NCI-H1092 (cell line): ENCODE results near the gene SEZ6L.

Experiments
- DNase-seq: peaks from one replicate; lab custom pipeline; 2025; lab: John Stamatoyannopoulos, UW

The SEZ6L gene

DNA sequence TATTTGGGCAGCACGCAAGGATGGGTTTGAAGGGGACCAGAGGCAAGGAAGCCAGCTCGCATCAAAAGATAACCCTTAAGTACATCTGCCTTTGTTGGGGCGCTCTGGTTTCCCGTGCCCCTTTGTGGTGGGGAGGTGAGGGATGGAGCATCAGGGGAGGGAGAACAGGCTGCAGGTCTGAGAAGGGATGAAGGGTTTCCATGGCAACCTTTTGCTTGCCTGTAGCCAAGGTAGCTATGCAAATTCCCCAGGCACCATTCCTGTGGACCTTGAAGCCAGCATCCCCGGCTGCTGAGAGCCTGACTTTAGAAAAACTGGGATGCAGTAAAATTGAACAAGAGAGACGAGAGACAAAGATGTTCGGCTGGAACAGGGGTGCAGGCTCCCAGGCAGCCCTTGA is 75.7 kb downstream of the SEZ6L start:
- no peak for DNase-seq

DNA sequence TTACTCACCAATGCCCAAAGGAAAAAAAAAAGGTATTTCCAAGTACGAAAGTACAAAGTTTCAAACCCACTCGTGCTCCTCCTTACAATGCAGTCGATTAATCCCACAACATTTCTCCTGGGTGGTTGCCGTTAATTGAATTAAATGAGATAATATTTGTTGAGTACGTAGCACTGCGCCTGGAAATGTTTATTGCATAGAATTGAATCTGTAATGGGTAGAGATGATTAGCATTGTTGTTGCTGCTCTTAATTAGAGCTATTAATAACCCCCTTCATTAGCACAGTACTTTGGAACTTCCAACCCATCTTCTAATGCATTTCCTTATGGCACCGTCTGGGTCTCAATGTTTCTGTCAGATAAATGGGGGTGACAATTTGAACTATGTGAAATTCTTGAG is 77.3 kb downstream of the SEZ6L start:
- DNase-seq, result no peak

DNA sequence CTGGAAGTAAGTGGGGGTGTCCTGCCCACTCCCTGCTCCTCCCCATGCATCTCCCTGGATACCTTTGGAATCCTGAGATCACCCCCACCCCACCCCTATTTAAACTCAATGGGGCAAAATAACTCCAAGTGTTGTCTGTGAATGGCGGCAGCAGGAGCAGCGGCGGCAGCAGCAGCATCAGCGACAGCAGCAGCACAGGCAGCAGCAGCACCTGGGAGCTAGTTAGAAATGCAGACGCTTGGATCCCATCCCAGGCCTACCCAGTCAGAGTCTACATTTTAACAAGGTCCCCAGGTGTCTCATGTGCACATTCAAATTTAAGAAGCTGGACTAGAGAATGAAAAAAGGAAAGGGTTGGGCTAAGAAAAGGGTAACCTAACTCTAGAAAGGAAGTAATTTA is 82.6 kb downstream of the SEZ6L start:
- DNase-seq, result no peak

DNA sequence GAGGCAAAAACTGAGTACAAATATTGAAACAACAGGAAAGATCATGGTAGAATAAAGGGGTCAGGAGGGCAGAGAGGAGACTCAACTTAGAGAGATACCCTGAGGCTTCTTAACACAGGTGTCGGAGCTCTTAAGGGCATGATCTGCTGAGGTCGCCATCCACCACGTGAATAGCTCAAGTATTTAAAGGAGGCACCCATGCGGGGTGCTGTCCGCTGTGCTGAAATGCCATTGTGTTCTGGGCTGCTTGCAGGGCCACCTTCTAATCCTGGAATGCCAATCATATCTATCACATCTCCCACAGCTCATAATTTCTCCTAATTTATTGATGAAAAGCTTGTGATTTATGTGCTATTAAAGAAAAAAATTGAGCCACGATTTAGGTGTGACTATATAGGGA is 90.2 kb downstream of the SEZ6L start:
- DNase-seq, result no peak

DNA sequence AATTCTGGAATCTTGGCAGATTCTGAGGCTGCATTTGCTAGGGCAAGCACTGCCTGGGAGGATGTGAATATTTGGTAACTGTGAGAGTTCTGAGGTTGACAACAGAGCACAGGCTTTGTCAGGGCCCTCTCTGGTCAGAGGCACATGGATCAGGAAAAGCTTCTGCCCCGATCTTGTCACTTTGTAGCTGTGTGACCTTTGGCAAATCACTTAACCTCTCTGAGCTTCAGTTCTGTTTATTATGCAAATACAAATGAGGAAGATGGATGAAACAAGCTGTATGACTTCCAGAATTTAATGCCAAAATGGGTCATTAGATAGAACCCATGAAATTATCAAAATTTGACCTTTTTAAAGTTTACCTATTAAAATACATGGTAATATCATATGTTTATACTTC is 94.9 kb downstream of the SEZ6L start:
- no peak for DNase-seq

DNA sequence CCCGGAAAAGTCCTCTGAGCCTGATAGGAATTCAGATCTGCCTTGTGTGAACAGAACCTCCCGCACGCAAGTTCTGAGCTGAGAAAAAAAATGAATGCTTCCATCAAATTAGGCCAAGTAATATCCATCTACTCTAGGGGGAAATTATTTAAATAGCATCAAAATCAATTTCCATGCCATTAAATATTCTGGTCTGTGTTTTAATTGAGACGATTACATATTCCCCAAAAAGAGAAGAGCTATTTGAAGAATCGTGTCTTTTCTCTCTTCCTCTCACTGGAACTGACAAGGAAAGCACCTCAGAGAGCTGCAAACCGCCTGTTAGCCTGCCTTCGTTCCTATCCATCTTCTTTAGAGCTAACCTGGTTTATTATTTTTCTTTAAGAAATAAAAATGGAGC is 96.0 kb downstream of the SEZ6L start:
- DNase-seq, result no peak

DNA sequence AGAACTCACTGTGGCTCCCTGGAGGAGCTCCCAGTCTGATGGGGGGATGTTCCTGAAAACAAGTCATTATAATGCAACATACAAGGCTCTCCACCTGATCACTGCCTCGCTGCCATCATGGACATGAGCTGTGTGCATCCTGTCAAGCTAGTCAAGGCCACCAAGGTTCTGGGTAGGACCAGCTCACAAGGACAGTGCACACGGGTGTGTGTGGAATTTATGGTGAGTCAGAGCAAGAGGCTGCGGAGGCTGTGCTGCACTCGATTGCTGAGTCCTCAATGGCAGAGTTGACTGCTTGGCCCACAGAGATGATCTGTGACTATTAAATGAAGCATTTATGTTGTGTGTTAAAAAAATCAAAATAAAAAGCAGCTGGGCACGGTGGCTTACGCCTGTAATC is 96.6 kb downstream of the SEZ6L start:
- no peak for DNase-seq

DNA sequence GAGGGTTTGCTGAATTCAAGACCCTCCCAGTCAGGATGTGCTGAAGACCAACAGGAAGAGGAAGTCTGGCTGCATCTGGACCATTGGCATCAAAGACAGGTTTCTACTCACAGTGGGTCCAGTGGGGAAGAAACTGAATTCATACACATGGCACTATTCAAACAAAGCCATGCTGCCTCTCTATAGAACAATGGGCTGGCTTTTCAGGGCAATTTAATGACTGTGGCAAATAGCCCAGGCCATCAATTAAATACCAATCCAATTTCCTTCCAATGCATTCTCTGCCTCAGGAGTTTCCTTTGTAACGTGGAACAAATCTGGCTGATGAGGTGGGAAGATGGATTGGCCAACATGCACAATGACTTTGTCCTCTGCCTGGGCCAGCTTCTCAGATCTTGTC is 98.6 kb downstream of the SEZ6L start:
- peak; percentile 79 for DNase-seq

DNA sequence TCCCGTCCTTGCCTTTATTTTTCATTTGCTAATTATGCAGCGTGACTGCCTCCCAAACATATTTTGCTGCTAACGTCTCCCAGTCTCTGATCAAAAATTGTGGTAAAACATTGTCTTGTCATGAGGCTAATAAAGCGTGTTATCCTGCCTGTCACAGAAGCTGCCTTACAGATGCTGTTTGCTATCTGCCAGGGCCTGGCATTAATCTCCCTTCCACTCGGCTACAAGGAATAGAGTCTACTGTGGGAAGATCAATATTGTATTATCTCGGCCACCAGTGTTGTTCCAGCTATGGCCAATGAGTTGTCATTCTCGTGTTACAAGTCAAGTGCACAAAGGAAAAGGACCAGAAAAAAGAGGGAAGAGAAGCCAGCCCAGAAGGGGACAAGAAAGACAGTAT is 100.3 kb downstream of the SEZ6L start:
- peak; percentile 17 for DNase-seq

DNA sequence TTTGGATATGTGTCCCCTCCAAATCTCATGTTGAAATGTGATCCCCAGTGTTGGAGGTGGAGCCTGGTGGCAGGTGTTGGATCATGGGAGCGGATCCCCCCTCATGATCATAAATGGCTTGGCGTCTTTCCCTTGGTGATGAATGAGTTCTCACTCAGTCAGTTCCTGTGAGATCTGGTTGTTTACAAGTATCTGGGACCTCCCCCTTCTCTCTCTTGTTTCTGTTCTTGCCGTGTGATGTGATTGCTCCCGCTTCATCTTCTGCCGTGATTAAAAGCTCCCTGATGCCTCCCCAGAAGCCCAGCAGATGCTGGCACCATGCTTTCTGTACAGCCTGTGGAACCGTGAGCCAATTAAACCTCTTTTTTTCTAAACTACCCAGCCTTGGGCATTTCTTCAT is 102.2 kb downstream of the SEZ6L start:
- peak; percentile 63 for DNase-seq

DNA sequence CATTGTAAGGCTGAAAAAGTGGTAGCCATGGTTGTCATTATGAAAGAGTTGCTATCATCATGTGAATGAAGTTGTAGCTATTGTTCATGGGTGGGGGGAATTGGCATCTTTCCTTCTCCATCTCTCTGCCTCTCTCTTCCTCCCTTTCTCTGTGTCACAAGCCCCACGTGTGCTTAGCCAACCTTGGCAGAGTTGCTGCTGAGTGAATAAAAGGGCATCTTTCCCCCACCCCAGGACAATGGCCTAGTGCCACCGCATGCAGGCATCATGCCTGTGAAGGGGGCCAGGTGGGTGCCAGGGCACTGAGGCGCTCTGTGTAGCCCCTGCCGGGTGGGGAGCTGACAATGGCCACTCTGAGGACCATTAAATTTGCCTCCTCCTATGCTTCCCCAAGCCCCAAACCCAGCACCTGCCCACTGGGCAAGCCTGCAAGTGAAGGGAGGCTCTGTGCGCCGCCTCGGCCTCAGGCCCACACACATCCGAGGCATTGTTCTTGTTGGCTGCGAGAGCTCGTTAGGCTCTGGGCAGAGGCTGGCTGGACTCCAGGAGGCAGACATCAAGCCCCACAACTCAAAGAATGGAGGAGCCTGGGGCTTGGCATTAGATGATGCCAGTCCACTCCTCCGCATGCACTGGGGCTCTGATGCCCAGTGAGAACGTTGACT is 103.9 kb downstream of the SEZ6L start:
- peak; percentile 94 for DNase-seq

DNA sequence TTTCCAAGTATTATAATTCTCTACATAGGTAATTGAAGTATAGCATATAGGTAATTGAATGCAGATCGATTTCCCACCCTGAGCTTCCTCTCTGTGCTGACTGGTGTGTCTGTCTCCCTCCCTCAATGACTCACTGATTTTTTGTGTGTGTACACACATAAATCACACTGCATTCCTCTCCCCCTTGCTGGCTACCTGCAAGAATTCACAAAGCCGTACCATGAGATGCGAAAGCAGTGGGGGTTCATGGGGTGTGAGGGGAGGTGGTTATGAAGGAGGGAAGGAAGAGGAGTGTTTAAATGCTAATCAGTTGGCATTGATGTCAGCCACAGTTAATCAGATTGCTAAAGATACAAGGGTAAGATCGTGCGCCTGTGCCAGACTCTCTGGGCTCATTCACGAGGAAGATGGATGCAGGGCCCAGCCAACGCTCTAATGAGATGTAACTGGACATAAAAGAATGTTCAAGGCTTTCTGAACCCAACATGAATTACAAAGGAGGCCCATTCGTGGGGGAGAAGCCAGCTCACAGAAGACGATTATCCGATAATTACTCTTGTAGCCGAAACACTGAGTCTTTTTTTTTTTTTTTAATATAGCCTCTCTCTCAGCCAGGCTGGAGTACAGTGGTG is 107.4 kb downstream of the SEZ6L start:
- DNase-seq, result no peak

DNA sequence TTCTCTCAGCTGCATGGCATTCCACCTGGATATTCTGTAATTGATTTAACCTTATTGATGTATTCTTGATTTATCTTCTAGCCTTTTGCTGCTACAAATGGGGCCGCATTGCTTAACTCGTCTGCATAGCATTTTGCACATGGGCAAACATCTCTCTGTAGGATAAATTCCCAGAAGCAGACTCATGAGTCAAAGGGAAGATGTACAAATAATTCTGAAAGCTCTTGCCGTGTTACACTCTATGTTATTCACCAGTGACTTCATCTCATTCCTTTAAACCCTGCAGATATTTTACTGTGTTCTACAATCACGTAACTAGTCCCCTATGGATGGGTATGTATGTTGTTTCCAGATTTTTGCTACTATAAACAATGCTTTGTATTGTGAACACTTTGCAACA is 112.7 kb downstream of the SEZ6L start:
- DNase-seq, result no peak

DNA sequence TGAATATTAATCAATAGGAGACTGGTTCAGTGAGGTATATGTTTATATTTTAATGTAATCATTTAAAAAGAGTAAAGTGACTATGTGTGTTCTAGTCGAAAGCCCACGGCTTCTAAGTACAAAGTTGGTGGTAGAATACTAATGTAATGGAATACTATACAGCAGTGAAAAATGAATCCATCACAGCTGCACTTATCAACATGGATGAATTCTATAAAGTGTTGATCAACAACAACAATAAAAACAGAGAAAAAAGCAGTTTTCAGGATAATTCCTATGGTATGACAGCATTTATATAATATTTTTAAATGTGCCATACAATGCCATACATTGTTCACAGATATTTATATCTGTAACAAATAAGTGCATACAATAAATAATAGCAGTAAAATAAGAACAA is 114.1 kb downstream of the SEZ6L start:
- DNase-seq, result no peak

DNA sequence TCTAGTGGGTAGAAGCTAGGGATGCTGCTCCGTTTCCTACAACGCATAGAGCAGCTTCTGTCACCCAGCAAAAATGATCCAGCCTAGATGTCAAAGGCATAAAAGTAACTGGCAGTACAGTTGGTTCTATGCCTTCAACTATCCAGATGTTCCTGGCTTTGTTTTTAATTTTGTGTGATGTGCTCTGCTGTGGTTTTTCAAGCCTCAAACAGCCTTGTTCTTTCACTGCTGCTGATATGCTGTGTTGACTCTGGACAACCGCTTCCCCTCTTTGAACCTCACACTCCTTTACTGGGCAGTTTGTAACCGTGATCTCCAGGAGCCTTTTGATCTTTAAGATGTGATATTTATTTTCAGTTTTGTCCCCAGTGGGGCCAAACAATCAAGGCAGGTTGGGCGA is 116.4 kb downstream of the SEZ6L start:
- no peak for DNase-seq

DNA sequence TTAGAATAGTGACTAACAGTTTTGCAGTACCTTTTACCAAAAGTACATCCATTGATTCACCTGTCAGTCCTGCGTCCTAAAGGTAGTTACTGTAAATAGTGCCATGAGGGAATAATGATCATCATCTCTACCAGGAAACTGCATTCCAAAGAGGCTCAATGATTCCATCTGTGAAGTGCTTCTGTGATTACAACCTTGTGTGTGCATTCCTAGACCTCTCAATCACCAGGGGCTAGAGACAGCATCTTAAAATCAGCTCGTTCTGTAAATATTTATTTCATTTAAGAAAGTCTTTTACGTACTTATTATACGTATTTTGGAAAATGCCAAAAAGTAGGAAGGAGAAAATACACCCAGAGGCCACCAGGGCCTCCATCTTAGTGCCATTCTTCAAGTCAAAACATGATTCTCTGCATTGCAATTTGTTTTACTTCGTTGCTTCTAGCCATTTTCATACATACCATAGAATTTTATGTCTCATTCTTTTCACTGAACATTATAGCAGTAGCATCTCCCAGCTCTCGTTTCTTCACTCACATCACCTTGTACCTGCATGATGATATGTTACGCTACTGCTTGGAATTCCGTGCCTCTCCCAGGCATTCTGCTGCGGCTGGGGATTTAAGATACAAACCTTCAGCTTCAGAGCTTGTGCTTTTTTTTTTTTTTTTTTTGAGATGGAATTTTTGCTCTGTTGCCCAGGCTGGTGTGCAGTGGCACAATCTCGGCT is 117.0 kb downstream of the SEZ6L start:
- no peak for DNase-seq

DNA sequence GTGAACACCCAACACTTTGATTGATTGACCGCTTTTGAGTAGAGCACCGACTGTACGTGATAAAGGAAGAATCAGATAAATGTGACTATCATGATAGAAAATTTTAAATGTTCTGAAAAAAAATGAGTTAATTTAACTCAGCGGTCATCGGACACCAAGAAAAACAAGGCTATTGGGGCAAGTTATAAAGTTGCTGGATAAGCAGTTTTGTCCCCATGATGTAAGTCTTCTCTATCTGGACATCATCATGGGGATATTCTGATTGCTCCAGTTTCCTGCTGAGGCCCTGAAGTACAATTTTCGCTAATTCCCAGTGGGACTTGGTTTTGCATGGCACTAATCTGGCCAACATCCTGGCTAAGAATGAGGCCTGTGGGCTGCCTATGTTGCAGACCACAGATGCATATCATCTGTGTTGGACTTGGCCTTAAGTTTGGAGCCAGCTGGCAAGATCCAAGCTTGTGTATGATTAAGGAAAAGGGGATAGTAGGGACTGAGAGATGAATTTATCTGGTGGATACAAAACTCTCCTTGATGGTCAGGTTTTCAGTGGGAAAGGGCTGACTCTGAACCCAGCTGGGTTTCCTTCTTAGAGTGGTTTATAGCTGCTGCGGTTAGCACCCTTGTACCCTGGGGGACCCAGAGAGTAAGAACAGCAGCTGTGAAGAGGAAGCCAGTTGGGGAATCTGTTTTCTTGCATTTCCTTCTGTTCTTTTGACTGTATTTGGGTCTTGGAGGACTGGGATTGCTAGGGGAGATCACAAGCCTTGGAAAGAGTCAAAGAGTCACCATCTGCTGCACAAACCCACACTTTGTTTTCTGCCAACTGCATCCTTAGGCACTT is 118.3 kb downstream of the SEZ6L start:
- no peak for DNase-seq

DNA sequence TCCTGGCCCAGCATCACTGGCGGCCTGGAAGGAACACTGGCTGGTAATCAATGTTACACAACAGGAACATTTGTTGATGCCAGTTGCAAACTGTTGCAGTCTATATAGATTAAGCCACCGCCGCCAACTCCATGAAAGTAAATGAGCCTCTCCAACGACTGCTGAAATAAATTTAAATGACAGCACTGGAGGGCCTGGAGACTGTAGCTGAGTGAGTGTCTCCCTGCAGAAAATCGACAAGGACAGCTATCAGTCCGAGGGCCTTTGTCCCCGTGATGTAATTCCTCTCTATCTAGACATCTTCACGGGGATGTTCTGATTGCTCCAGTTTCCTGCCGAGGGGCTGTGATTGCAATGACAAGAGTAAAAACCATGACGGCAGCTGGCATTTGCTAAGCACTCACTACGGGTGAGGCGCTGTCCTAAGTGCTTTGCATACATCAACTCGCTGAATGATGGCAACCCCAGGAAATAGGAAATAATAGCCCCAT is 120.4 kb downstream of the SEZ6L start:
- DNase-seq, result no peak

DNA sequence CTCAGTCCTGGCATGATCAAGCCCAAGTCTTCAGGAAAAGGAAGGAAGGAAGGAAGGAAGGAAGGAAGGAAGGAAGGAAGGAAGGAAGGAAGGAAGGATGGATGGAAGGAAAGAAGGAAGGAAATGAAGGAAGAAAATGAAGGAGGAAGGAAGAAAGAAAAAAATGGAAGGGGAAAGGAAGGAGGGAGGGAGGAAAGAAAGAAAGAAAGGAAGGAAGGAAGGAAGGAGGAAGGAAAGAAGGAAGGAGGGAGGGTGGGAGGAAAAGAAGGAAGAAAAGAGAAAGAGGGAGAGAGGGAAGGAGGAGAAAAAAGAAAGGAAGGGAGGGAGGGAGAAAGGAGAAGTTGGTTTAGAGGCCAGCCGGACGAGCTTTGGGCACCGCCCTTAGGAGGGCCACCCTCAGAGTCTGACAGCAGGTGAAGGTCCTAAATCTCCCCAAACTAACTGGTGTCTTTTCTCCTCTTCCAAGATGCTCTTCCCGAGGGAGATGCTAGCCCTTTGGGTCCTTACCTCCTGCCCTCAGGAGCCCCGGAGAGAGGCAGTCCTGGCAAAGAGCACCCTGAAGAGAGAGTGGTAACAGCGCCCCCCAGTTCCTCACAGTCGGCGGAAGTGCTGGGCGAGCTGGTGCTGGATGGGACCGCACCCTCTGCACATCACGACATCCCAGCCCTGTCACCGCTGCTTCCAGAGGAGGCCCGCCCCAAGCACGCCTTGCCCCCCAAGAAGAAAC is 122.8 kb downstream of the SEZ6L start:
- DNase-seq, result no peak

DNA sequence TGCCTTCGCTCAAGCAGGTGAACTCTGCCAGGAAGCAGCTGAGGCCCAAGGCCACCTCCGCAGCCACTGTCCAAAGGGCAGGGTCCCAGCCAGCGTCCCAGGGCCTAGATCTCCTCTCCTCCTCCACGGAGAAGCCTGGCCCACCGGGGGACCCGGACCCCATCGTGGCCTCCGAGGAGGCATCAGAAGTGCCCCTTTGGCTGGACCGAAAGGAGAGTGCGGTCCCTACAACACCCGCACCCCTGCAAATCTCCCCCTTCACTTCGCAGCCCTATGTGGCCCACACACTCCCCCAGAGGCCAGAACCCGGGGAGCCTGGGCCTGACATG is 123.4 kb downstream of the SEZ6L start:
- no peak for DNase-seq

DNA sequence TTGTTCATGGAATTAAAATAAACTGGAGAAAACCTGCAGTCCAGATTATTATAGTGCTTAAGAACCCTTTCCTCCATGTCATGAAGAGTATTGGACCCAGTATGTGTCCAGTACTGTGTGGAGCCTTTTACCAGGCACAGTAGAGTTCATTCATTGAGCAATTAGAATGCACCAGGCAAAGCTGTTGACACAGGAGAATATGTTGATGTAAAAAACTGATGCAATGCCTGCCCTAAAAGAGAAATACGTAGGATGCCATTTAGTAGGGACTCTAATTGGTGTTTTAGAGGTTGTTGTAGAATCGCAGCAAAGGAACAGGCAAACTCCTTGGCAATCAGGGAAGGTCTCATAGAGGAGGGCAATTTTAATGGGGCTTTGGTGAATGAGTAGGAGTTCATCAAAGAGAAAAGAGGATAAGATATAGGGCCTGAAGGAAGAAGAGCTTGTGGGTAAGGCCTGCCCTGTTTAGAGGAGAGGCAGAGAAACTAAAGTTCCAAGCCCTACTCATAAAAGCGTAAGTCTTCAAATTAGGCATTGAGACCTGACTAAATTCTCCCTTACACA is 126.4 kb downstream of the SEZ6L start:
- DNase-seq, result no peak
